HepG2 (cell line): ENCODE measurements around the gene KATNAL2. TPM values are rescaled to one million over a fixed set of nuclear protein-coding genes. Genes with fewer than 3 reads are reported as not detected.

ENCODE experiments used
- DNMT3B ChIP-seq: conservative IDR thresholded peaks from 2 replicates; pipeline ENCODE4 v1.6.1; 2016; ENCODE audit warnings: missing biosample characterization, control low read depth
- ZNF235 ChIP-seq: sonication (generic); formaldehyde crosslinking; IDR thresholded peaks from 2 replicates; pipeline ENCODE4 v1.8.1; 2023; ENCODE audit warnings: mild to moderate bottlenecking, missing genetic modification reagents, borderline replicate concordance
- ZNF318 ChIP-seq: sonication (generic); formaldehyde crosslinking; IDR thresholded peaks from 2 replicates; pipeline ENCODE4 v1.4.0; 2020; ENCODE audit warnings: mild to moderate bottlenecking, missing genetic modification reagents
- ZNF816 ChIP-seq: sonication (generic); formaldehyde crosslinking; IDR thresholded peaks from 2 replicates; pipeline ENCODE4 v1.8.0; 2022; ENCODE audit warnings: missing genetic modification reagents, mild to moderate bottlenecking, borderline replicate concordance
- ZSCAN21 ChIP-seq: sonication (generic); formaldehyde crosslinking; IDR thresholded peaks from 2 replicates; pipeline ENCODE4 v1.8.0; 2022; ENCODE audit warnings: mild to moderate bottlenecking, missing genetic modification reagents, moderate library complexity, borderline replicate concordance
- polyA plus RNA-seq, 8 experiments: library from polyadenylated mRNA; depleted of rRNA in 3 of 8; stranded (reverse) in 7 of 8; unstranded in 1 of 8; fragments of >200 nt; fragmentation: Illumina TruSeq in 4 of 8; extraction: Trizol in 4 of 8; gene quantifications; 2 replicates each; pipeline versions ENCODE4 v1.2.1 to v1.2.3, GENCODE V29; 2011 to 2016; ENCODE audit warnings: low read depth in 4 of 8, missing spikeins in 1 of 8, mixed read lengths in 1 of 8; ENCODE audit not compliant: insufficient read depth in 1 of 8
- total RNA-seq, 5 experiments: library from RNA; depleted of rRNA; stranded (reverse); fragments of >200 nt; fragmentation: Illumina TruSeq; extraction: Trizol; gene quantifications; 2 replicates each; pipeline ENCODE4 v1.2.3, GENCODE V29; 2016; ENCODE audit warnings: low read depth in 1 of 5
- TF ChIP-seq, protein P1 (sequence below): sonication (generic); formaldehyde crosslinking; IDR thresholded peaks from 2 replicates; pipeline ENCODE4 v1.5.0; 2020; ENCODE audit warnings: mild to moderate bottlenecking, missing genetic modification reagents, borderline replicate concordance
- TF ChIP-seq, protein P2 (sequence below): sonication (generic); formaldehyde crosslinking; IDR thresholded peaks from 2 replicates; pipeline ENCODE4 v1.5.0; 2020; ENCODE audit warnings: mild to moderate bottlenecking, missing genetic modification reagents, borderline replicate concordance

The KATNAL2 gene
- total and polyA plus RNA-seq, 2 of the 13 experiments (the other 11 are each of a cell fraction or from before 2014, with no cell fraction given): not detected

DNA sequence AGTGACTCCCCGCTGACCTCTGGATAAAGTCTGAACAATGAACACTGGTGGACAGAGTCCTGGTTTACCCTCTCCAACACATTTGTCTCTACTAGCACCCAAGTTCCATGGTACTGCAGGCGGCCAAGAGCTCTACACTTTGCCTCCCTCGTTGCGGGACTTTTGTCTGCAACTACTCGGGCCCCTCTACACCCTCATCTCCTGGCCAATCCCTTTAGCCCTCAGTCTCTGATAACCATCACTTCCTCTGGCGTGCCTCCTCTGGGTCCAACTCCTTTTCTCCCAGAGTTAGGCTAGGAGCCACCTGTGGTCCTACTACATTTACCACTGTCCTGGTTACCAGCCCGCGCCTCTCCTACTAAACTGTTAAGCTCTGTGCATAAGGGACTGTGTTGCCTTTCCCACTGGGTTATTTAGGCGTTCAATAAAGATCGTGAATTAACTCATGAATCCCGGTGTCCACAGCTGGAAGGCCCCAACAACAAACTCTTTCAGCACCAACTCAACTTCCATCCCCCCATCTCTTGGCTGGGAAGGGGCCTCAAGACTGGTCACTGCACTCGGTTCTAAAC, 232.1 kb downstream of the KATNAL2 start (continued):
- TF ChIP-seq, protein P1, sequence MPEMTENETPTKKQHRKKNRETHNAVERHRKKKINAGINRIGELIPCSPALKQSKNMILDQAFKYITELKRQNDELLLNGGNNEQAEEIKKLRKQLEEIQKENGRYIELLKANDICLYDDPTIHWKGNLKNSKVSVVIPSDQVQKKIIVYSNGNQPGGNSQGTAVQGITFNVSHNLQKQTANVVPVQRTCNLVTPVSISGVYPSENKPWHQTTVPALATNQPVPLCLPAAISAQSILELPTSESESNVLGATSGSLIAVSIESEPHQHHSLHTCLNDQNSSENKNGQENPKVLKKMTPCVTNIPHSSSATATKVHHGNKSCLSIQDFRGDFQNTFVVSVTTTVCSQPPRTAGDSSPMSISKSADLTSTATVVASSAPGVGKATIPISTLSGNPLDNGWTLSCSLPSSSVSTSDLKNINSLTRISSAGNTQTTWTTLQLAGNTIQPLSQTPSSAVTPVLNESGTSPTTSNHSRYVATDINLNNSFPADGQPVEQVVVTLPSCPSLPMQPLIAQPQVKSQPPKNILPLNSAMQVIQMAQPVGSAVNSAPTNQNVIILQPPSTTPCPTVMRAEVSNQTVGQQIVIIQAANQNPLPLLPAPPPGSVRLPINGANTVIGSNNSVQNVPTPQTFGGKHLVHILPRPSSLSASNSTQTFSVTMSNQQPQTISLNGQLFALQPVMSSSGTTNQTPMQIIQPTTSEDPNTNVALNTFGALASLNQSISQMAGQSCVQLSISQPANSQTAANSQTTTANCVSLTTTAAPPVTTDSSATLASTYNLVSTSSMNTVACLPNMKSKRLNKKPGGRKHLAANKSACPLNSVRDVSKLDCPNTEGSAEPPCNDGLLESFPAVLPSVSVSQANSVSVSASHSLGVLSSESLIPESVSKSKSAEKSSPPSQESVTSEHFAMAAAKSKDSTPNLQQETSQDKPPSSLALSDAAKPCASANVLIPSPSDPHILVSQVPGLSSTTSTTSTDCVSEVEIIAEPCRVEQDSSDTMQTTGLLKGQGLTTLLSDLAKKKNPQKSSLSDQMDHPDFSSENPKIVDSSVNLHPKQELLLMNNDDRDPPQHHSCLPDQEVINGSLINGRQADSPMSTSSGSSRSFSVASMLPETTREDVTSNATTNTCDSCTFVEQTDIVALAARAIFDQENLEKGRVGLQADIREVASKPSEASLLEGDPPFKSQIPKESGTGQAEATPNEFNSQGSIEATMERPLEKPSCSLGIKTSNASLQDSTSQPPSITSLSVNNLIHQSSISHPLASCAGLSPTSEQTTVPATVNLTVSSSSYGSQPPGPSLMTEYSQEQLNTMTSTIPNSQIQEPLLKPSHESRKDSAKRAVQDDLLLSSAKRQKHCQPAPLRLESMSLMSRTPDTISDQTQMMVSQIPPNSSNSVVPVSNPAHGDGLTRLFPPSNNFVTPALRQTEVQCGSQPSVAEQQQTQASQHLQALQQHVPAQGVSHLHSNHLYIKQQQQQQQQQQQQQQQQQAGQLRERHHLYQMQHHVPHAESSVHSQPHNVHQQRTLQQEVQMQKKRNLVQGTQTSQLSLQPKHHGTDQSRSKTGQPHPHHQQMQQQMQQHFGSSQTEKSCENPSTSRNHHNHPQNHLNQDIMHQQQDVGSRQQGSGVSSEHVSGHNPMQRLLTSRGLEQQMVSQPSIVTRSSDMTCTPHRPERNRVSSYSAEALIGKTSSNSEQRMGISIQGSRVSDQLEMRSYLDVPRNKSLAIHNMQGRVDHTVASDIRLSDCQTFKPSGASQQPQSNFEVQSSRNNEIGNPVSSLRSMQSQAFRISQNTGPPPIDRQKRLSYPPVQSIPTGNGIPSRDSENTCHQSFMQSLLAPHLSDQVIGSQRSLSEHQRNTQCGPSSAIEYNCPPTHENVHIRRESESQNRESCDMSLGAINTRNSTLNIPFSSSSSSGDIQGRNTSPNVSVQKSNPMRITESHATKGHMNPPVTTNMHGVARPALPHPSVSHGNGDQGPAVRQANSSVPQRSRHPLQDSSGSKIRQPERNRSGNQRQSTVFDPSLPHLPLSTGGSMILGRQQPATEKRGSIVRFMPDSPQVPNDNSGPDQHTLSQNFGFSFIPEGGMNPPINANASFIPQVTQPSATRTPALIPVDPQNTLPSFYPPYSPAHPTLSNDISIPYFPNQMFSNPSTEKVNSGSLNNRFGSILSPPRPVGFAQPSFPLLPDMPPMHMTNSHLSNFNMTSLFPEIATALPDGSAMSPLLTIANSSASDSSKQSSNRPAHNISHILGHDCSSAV (CRISPR knock-in tag): no peak
- no peak for TF ChIP-seq ZNF816 (CRISPR knock-in tag)
- peak; percentile 50; the same call in 1 of the 2 replicates for TF ChIP-seq ZNF318 (CRISPR knock-in tag)
- no peak for TF ChIP-seq ZSCAN21 (CRISPR knock-in tag)
- TF ChIP-seq DNMT3B (CRISPR knock-in tag): no peak
- TF ChIP-seq ZNF235 (CRISPR knock-in tag): no peak
- TF ChIP-seq, protein P2, sequence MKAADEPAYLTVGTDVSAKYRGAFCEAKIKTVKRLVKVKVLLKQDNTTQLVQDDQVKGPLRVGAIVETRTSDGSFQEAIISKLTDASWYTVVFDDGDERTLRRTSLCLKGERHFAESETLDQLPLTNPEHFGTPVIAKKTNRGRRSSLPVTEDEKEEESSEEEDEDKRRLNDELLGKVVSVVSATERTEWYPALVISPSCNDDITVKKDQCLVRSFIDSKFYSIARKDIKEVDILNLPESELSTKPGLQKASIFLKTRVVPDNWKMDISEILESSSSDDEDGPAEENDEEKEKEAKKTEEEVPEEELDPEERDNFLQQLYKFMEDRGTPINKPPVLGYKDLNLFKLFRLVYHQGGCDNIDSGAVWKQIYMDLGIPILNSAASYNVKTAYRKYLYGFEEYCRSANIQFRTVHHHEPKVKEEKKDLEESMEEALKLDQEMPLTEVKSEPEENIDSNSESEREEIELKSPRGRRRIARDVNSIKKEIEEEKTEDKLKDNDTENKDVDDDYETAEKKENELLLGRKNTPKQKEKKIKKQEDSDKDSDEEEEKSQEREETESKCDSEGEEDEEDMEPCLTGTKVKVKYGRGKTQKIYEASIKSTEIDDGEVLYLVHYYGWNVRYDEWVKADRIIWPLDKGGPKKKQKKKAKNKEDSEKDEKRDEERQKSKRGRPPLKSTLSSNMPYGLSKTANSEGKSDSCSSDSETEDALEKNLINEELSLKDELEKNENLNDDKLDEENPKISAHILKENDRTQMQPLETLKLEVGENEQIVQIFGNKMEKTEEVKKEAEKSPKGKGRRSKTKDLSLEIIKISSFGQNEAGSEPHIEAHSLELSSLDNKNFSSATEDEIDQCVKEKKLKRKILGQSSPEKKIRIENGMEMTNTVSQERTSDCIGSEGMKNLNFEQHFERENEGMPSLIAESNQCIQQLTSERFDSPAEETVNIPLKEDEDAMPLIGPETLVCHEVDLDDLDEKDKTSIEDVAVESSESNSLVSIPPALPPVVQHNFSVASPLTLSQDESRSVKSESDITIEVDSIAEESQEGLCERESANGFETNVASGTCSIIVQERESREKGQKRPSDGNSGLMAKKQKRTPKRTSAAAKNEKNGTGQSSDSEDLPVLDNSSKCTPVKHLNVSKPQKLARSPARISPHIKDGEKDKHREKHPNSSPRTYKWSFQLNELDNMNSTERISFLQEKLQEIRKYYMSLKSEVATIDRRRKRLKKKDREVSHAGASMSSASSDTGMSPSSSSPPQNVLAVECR (CRISPR knock-in tag): no peak
